ENCODE measurements around the gene PPM1F.

GRCh38 chr22:21959274-21960074 is 6.8 kb upstream of the PPM1F start:
- TF ChIP-seq SP1 (IDR thresholded peaks at IDR 0.05) (no peak), ELF4 (IDR thresholded peaks at IDR 0.05) (no peak), PKNOX1 (IDR thresholded peaks at IDR 0.05) (no peak), L3MBTL2 (conservative IDR thresholded peaks at IDR 0.05) (no peak), LEF1 (IDR thresholded peaks at IDR 0.05; ENCODE audit: borderline replicate concordance) (no peak), FOXM1 (IDR thresholded peaks at IDR 0.05; ENCODE audit: borderline replicate concordance) (no peak), ARNT (IDR thresholded peaks at IDR 0.05) (no peak), BHLHE40 (IDR thresholded peaks at IDR 0.05; ENCODE audit: borderline replicate concordance) (no peak)
